Measurements from ENCODE around the gene CAPZA2. TPM values are rescaled to one million over a fixed set of nuclear protein-coding genes. Genes with fewer than 3 reads are reported as not detected.

Gene CAPZA2
- total and polyA plus RNA-seq, 9 of the 15 experiments (the other 6 are each of a cell fraction or from before 2014, with no cell fraction given), result 67.0 to 524 (median 176) TPM

DNA sequence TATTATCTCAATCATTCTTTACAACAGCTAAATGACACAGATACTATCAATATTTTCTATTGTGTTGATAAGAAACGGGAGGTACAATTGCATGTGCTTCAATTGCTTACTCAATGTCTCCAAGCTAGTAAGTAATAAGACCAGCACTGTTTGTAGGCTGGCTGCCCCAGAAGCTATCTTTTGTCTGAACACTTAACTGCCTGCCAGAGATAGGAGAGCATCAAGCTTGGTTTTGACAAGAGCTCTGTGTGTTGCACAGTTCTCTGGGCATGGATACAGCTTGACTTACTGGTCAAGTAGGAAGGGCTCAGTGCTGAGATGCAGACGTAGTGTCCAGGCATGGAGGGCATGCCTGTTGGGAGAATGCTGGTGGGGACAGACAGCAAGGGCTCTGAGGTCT, 26.3 kb upstream of the CAPZA2 start:
- 0% methylated on average over 2 of the region's 2 CpGs for WGBS (ENCODE audit: insufficient coverage, low coverage, missing lambda C conversion rate)
- intact Hi-C loops (cut with micrococcal nuclease) (no loop called here), in situ Hi-C loops (cut with MboI) (no loop called here)
- TF ChIP-seq TAL1 (IDR thresholded peaks at IDR 0.05) (0 out of 2 replicates have a peak, but pooled peaks have one; percentile 16), DIDO1 (tag; IDR thresholded peaks at IDR 0.05; ENCODE audit: low read depth) (no peak), CBFA2T3 (IDR thresholded peaks at IDR 0.05) (0 out of 2 replicates have a peak, but pooled peaks have one; percentile 6)
- H3K4me3 ChIP-seq, result no peak overlapping the region
- CTCF ChIA-PET (ENCODE audit: low intra/inter-chr PET ratio), result no interaction called here
- BruUV-seq (replicated peaks), result no TSS peak
- no peaks in the 10 kb centered on the region for H3K9me1 ChIP-seq (ENCODE audit: control insufficient read depth, insufficient read depth, low read length)
- no peak overlapping the region for H2AFZ ChIP-seq (ENCODE audit: low read depth, low read length)
- H3K27me3 ChIP-seq (ENCODE audit: control insufficient read depth in 2 of 2, insufficient read depth in 2 of 2, low read length in 2 of 2), result peaks cover 25 to 28% of the 10 kb centered on the region in 2 experiments
- no peak overlapping the region for H3K9ac ChIP-seq (ENCODE audit: insufficient read depth in 1 of 2, low read depth in 2 of 2, low read length in 2 of 2)
- ATAC-seq (peak; percentile 50), DNase-seq (ENCODE audit: extremely low read depth in 1 of 4, low spot score in 3 of 4) (no peak), FAIRE-seq (no peak)
- no peaks in the 10 kb centered on the region for H4K20me1 ChIP-seq (replicated peaks; ENCODE audit: control insufficient read depth, insufficient read depth, low read length)
- H3K4me2 ChIP-seq (ENCODE audit: insufficient read depth, low read length), result no peak overlapping the region
- H3K9me3 ChIP-seq (replicated peaks; ENCODE audit: control insufficient read depth, insufficient read depth, low read depth, low read length), result 0 out of 2 replicates have a peak, but pooled peaks cover 2% of the 10 kb centered on the region
- no peaks in the 10 kb centered on the region for H3K36me3 ChIP-seq (ENCODE audit: control insufficient read depth, insufficient read depth, low read length)
- H3K27ac ChIP-seq (ENCODE audit: extremely low read depth, low read depth, low read length), result no peak overlapping the region
- POLR2A ChIA-PET, result interaction anchor here (1.1 to 2.5 kb wide), 3 partner anchors 11 to 34 kb away, joined by 4 to 14 read pairs (median 12); no protein-coding TSS in a partner anchor
- H3K4me1 ChIP-seq (replicated peaks in 1 of 2; ENCODE audit: control insufficient read depth in 2 of 2, insufficient read depth in 2 of 2, low read length in 2 of 2), result peaks cover 0 to 5% of the 10 kb centered on the region in 2 experiments; a peak in 1 of 5 replicates
- no peaks in the 10 kb centered on the region for H3K79me2 ChIP-seq (ENCODE audit: control insufficient read depth, insufficient read depth, low read length)

DNA sequence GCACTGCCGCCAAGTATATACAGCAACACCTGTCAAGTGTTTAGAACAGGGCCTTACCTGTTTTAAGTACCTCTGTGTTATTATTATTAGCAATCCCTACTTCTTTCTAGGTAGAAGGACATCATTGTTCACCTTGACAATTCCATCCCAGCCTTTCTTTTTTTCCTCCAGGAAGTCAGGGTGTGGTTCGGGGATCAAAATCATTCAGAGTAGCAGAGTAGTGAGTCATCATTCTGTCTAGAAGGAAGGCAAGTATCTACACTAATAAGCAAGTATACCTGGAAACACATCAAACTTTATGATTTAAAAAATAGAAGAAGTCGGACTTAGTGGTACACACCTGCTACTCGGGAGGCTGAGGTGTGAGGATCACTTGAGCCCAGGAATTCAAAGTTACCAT, 25.5 kb upstream of the CAPZA2 start:
- FAIRE-seq (no peak), ATAC-seq (no peak), DNase-seq (ENCODE audit: extremely low read depth in 1 of 4, low spot score in 3 of 4) (no peak)
- H3K36me3 ChIP-seq (ENCODE audit: control insufficient read depth, insufficient read depth, low read length), result no peaks in the 10 kb centered on the region
- no peak overlapping the region for H3K4me3 ChIP-seq
- ChIA-PET POLR2A (interaction anchor here (1.1 to 2.5 kb wide), 2 partner anchors 18 to 33 kb away, joined by 4 to 12 read pairs; no protein-coding TSS in a partner anchor), CTCF (ENCODE audit: low intra/inter-chr PET ratio) (no interaction called here)
- intact Hi-C loops (cut with micrococcal nuclease) (no loop called here), in situ Hi-C loops (cut with MboI) (no loop called here)
- H3K79me2 ChIP-seq (ENCODE audit: control insufficient read depth, insufficient read depth, low read length), result no peaks in the 10 kb centered on the region
- H3K27ac ChIP-seq (ENCODE audit: extremely low read depth, low read depth, low read length), result no peak overlapping the region
- H3K4me2 ChIP-seq (ENCODE audit: insufficient read depth, low read length), result no peak overlapping the region
- peaks cover 27 to 33% of the 10 kb centered on the region in 2 experiments for H3K27me3 ChIP-seq (ENCODE audit: control insufficient read depth in 2 of 2, insufficient read depth in 2 of 2, low read length in 2 of 2)
- TF ChIP-seq, protein P1, sequence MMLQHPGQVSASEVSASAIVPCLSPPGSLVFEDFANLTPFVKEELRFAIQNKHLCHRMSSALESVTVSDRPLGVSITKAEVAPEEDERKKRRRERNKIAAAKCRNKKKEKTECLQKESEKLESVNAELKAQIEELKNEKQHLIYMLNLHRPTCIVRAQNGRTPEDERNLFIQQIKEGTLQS (IDR thresholded peaks at IDR 0.05), result peak; percentile 59
- TF ChIP-seq, protein P1 (CRISPR knock-in tag; conservative IDR thresholded peaks at IDR 0.05), result no peak
- TF ChIP-seq TAF7 (tag; IDR thresholded peaks at IDR 0.05) (no peak), FOSL1 (tag; conservative IDR thresholded peaks at IDR 0.05) (peak; percentile 66), JUND (IDR thresholded peaks at IDR 0.05; ENCODE audit: borderline replicate concordance, low read depth, low read length) (no peak), JUND (tag; IDR thresholded peaks at IDR 0.05; ENCODE audit: borderline replicate concordance, low read depth, low read length) (0 out of 3 replicates have a peak, but pooled peaks have one; percentile 31), CEBPG (CRISPR knock-in tag; IDR thresholded peaks at IDR 0.05) (no peak), CEBPG (tag; conservative IDR thresholded peaks at IDR 0.05 in 1 of 2, IDR thresholded peaks at IDR 0.05 in 1 of 2) (no peak)
- BruUV-seq (replicated peaks), result no TSS peak
- no peaks in the 10 kb centered on the region for H3K9me1 ChIP-seq (ENCODE audit: control insufficient read depth, insufficient read depth, low read length)
- WGBS (ENCODE audit: insufficient coverage, low coverage, missing lambda C conversion rate), result 3% methylated on average over 4 of the region's 4 CpGs
- H3K9ac ChIP-seq (ENCODE audit: insufficient read depth in 1 of 2, low read depth in 2 of 2, low read length in 2 of 2), result no peak overlapping the region
- H3K9me3 ChIP-seq (replicated peaks; ENCODE audit: control insufficient read depth, insufficient read depth, low read depth, low read length), result no peaks in the 10 kb centered on the region
- H3K4me1 ChIP-seq (replicated peaks in 1 of 2; ENCODE audit: control insufficient read depth in 2 of 2, insufficient read depth in 2 of 2, low read length in 2 of 2), result peaks cover 0 to 5% of the 10 kb centered on the region in 2 experiments; a peak in 1 of 5 replicates
- H4K20me1 ChIP-seq (replicated peaks; ENCODE audit: control insufficient read depth, insufficient read depth, low read length), result no peaks in the 10 kb centered on the region
- H2AFZ ChIP-seq (ENCODE audit: low read depth, low read length), result no peak overlapping the region

All from K562 (cell line).